Left ventricle myocardium inferior (tissue), 1 donor: ENCODE results near the gene TPD52L2. TPM values are rescaled to one million over a fixed set of nuclear protein-coding genes. Genes with fewer than 3 reads are reported as not detected.

ENCODE experiments used
- DNase-seq: peaks from one replicate; pipeline ENCODE4 v3.0.0-alpha.2; 2020
- H3K27ac ChIP-seq: fragments of 200-600 bp; replicated peaks from 2 replicates; pipeline ENCODE4 v1.8.0; 2021
- H3K27me3 ChIP-seq: fragments of 200-600 bp; 2 replicates; pipeline ENCODE4 v1.8.0; 2021; ENCODE audit warnings: low read depth
- H3K36me3 ChIP-seq: fragments of 200-600 bp; 2 replicates; pipeline ENCODE4 v1.8.0; 2021
- H3K4me1 ChIP-seq: fragments of 200-600 bp; 2 replicates; pipeline ENCODE4 v1.8.0; 2021
- H3K4me3 ChIP-seq: fragments of 200-600 bp; 2 replicates; pipeline ENCODE4 v1.8.0; 2021; ENCODE audit warnings: mild to moderate bottlenecking, moderate library complexity
- H3K9me3 ChIP-seq: fragments of 200-600 bp; replicated peaks from 2 replicates; pipeline ENCODE4 v1.8.0; 2021
- CTCF ChIP-seq: fragments of 200-600 bp; IDR thresholded peaks from 2 replicates; pipeline ENCODE4 v1.8.0; 2021; ENCODE audit warnings: antibody characterized with exemption, mild to moderate bottlenecking, borderline replicate concordance
- intact Hi-C: fragments of 100-400 bp; cut with micrococcal nuclease; formaldehyde crosslinking; loops from one replicate; pipeline ENCODE4 v1.11.0; 2022
- total RNA-seq: library from RNA; stranded (reverse); fragmentation: NEBNext Ultra II Directional; extraction: Animal tissue kit (Norgen Biotek cat#: 25700); gene quantifications from one replicate; pipeline ENCODE4 v1.2.1, GENCODE V29; 2021
- donor health status: DM: no; HTN: yes; CAD: no; lungs with severe emphysema.

TPD52L2 gene
- total RNA-seq, 1 donor from 2014 or later, result 72.0 TPM

DNA sequence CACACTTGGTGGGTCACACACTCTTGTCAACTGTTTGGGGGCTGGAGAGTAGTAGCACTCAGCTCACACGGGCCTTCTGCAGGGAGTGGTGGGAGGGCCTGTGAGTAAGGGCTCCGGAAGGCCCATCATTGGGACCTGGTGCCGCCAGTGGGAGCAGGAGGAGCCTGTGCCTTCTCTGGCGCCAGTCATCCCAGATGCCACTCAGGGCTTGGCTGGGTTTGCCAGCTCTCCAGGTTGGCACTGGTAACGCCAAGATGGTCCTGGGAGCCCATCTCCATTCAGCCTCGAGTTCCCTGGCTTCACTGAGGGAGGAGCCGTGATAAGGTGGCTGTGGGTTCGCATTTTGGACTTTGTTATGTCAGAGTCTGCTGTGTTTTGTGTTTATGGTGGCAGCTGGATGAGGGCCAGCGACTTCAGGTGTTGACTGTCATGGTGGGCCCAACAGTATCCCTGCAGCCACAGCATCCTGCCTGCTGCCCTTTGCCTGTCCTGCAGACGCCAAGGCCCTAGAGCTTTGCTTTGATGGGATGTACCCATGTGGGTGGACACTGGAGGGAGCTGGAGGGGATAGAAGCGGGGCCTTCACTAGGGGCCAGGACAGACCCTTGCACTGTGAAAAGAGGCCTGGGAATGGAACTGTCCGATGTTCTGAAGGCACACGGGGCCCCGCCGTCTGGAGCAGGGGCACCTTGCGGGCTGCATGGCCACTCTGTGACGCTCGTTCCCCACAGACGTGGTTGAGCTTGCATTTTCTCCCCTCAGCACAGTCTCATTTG is 16.6 kb downstream of the TPD52L2 start:
- H3K9me3 ChIP-seq, result no peaks in the 10 kb centered on the region
- peaks cover 23% of the 10 kb centered on the region for H3K4me1 ChIP-seq
- TF ChIP-seq CTCF, result no peak
- DNase-seq, result no peak
- no peak overlapping the region for H3K4me3 ChIP-seq
- no peak overlapping the region for H3K27ac ChIP-seq
- peaks cover 77% of the 10 kb centered on the region for H3K36me3 ChIP-seq
- H3K27me3 ChIP-seq, result no peaks in the 10 kb centered on the region
- intact Hi-C loops, result no loop called here

DNA sequence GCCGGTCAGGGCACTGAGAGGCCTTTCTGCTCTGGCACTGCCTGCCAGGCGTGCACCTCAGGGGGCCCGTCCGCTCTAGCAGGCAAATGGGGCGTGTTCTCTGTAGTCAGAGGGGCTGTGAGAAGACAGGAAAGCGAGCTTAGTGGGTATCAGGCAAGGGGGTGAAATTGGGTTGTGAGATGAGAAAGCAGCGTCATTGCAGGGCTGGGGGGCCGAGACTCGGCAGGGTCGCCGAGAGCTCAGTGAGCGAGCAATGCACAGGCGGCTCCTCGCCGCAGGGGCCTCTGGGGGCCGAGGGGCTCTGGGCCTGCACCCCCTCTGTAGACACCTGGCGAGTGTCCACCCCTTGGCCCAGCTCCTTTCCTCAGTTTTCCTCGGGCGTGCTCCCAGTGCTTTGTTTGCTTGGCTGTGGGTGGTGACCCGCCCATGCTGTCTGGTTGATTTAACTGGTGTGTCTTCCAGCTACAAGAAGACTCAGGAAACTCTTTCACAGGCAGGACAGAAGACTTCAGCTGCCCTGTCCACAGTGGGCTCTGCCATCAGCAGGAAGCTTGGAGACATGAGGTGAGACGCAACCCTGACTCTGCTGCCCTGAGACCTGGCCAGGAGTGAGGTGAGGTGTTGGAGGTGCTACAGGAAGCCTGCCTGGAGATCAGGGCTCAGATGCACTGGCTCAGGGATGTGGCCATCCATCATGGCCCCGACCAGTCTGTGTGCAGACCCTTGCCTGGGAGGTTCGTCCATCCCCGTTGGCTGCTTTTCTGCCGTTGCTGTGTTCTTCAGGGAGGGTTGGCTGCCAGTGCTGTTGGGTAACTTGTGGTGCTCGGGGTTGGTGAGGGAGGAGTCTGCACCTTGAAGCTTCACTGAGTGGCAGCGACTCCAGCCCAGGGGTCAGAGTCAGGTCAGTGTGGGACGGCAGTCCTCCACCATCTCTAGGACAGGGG is 17.5 kb downstream of the TPD52L2 start:
- H3K36me3 ChIP-seq, result peaks cover 77% of the 10 kb centered on the region
- H3K9me3 ChIP-seq, result no peaks in the 10 kb centered on the region
- TF ChIP-seq CTCF, result no peak
- intact Hi-C loops, result no loop called here
- no peaks in the 10 kb centered on the region for H3K27me3 ChIP-seq
- H3K27ac ChIP-seq, result no peak overlapping the region
- no peak overlapping the region for H3K4me3 ChIP-seq
- no peak for DNase-seq
- peaks cover 23% of the 10 kb centered on the region for H3K4me1 ChIP-seq

GRCh38 chr20:63883201-63883593 is 18.1 kb downstream of the TPD52L2 start:
- Histone ChIP-seq H3K4me1 (peaks cover 16% of the 10 kb centered on the region), H3K9me3 (no peaks in the 10 kb centered on the region), H3K4me3 (no peak overlapping the region), H3K36me3 (peaks cover 77% of the 10 kb centered on the region), H3K27me3 (no peaks in the 10 kb centered on the region), H3K27ac (no peak overlapping the region)
- intact Hi-C loops, result no loop called here
- no peak for TF ChIP-seq CTCF
- DNase-seq, result no peak

DNA sequence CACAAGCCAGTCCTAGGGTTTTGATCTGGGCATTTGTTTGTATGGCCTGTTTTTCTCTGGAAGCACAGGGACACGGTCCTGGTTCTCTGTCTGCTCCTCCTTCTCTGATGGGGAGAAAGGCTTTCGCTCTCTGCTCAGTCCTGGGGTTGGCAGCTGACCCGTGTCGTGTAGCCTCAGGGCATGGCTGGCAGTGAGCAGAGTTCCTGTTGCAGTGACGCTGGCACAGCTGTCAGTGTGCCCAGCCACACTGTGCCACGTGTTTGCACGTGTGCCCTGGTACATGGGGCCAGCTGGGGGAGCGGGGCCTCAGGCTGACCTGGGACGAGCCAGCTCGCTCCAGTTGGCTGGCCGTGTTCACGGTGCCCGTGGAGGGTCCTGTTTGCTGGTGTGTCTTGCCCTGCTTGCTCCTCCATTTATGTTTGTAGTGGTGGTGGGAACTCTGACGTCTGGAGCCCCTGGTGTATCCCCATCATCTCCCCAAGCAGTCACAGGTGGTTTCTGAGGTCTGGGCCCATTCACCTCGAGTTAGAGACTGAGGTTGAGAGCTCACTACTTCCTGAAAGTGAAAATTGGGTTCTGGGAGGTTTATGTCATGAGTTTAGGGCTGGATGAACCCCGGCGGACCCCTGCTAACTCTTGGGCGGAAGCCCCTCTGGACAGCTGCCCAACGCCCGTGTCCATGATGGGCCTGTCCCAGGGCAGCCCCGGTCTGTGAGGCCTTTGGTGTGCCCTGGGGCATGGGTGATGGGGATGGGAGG is 19.6 kb downstream of the TPD52L2 start:
- Histone ChIP-seq H3K36me3 (peaks cover 69% of the 10 kb centered on the region), H3K4me1 (peaks cover 9% of the 10 kb centered on the region), H3K27ac (peak overlapping the region; percentile 71), H3K27me3 (no peaks in the 10 kb centered on the region), H3K9me3 (no peaks in the 10 kb centered on the region), H3K4me3 (no peak overlapping the region)
- DNase-seq, result peak; percentile 69
- intact Hi-C loops, result no loop called here
- TF ChIP-seq CTCF, result no peak
